Measurements from ENCODE around the gene NSUN5.
A peak's percentile ranks its signal among the peaks of the same experiment; 100 is the strongest.

Gene NSUN5

GRCh38 chr7:73308665-73309214, at the start of gene NSUN5:
Gene NSUN5 (minus strand): TSS chr7:73308826. CDS start chr7:73308790, 36 bp downstream.
- peak within 1 kb of the TSS; percentile 97 for H3K4me3 Mint-ChIP-seq
- H3K9me3 Mint-ChIP-seq (ENCODE audit: low read depth) = no peaks in the 10 kb centered on the region
- H3K27ac Mint-ChIP-seq = peak within 1 kb of the TSS; percentile 97
- peaks cover 26% of the 10 kb centered on the region for H3K4me1 Mint-ChIP-seq (ENCODE audit: low read depth)
- H3K27me3 Mint-ChIP-seq = no peaks in the 10 kb centered on the region
- peaks cover 11% of the 10 kb centered on the region for H3K36me3 Mint-ChIP-seq

GRCh38 chr7:73356159-73356558, 47.5 kb upstream of the NSUN5 start:
- peaks cover 6% of the 10 kb centered on the region for H3K4me1 Mint-ChIP-seq (ENCODE audit: low read depth)
- no peak overlapping the region for H3K4me3 Mint-ChIP-seq
- no peaks in the 10 kb centered on the region for H3K27me3 Mint-ChIP-seq
- H3K36me3 Mint-ChIP-seq = peaks cover 4% of the 10 kb centered on the region
- H3K9me3 Mint-ChIP-seq (ENCODE audit: low read depth) = peaks cover 4% of the 10 kb centered on the region
- H3K27ac Mint-ChIP-seq = no peak overlapping the region

DNA sequence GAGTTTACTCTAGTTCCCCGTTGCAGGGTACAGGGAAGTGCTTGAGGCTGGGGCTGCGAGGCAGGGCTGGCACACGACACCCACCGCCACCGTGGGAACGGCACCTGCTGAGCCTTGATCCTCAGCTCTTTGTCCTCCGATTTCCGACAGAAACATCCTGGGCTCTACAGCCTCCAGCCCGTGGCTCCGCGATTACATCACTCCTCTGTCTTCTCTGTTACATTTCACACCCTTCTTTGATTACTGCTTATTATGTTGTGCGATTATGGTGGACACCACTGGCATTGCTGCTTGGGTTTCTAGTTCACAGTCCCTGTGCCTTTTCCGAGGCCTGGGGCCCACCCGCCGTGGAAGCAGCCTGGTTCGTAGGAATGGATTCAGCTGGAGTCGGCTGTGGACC, 46.2 kb upstream of the NSUN5 start:
- Mint-ChIP-seq H3K4me1 (ENCODE audit: low read depth) (peaks cover 6% of the 10 kb centered on the region), H3K27ac (no peak overlapping the region), H3K4me3 (no peak overlapping the region), H3K27me3 (no peaks in the 10 kb centered on the region), H3K36me3 (peaks cover 4% of the 10 kb centered on the region), H3K9me3 (ENCODE audit: low read depth) (peaks cover 4% of the 10 kb centered on the region)

DNA sequence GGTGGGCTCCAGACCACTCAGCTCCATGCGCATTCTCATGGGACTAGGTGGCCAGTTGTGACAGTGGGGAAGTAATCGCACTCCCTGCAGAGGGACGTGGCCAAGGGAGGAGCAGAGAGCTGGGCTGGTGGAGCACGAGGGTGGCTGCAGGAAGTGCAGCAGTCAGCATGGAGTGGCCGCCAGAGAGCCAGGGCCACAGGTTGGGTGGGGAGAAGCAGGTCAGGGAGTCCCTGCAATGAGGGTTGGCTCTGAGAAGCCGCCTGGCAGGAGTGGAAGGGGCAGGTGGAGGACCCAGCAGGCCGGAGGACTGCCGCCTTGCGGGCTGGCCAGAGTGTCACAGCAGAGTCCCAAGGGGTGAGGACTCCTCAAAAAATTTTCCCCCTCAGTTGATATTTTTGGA, 45.6 kb upstream of the NSUN5 start:
- Mint-ChIP-seq H3K36me3 (peaks cover 4% of the 10 kb centered on the region), H3K27me3 (no peaks in the 10 kb centered on the region), H3K27ac (no peak overlapping the region), H3K4me1 (ENCODE audit: low read depth) (peaks cover 6% of the 10 kb centered on the region), H3K9me3 (ENCODE audit: low read depth) (peaks cover 4% of the 10 kb centered on the region), H3K4me3 (no peak overlapping the region)

DNA sequence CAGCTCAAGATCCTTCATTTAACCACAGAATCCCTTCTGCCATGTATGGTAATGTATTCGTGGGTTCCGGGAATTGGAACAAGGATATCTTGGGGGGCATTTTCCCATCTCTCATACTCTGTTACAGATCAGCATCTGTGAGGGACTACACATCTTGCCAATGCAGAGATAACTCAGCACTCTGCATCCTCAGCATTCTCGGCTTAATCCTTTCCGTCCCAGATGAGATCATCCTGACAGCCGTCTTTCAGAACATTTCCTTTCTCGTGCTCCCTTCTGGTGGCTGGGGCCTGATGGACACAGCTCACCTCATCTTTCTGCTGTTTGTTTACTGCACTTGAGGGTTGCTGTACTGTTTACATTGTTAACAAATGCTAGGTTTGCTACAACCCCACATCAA, 44.6 kb upstream of the NSUN5 start:
- peaks cover 3% of the 10 kb centered on the region for H3K4me1 Mint-ChIP-seq (ENCODE audit: low read depth)
- no peaks in the 10 kb centered on the region for H3K27me3 Mint-ChIP-seq
- H3K36me3 Mint-ChIP-seq = peaks cover 4% of the 10 kb centered on the region
- no peak overlapping the region for H3K4me3 Mint-ChIP-seq
- peaks cover 4% of the 10 kb centered on the region for H3K9me3 Mint-ChIP-seq (ENCODE audit: low read depth)
- H3K27ac Mint-ChIP-seq = no peak overlapping the region

DNA sequence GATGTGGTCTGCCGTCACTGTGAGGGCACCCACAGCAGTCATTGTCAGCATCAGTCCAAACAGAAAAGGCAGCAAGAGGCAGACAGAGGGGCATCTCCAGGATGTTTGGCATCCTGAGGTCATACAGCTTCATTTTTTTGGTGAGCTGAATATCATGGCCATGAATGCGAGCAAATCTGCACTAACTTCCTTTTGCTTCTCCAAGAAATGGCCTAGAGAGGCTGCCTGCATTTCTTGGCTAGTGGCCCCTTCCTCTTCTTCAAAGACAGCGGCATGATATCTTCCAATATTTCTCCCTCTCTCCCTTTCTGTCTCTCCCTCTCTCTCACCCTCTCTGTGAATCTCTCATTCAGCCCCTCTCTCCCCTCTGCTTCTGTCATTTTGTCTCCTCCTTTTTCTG, 44.2 kb upstream of the NSUN5 start:
- H3K27ac Mint-ChIP-seq = no peak overlapping the region
- H3K9me3 Mint-ChIP-seq (ENCODE audit: low read depth) = peaks cover 4% of the 10 kb centered on the region
- H3K4me1 Mint-ChIP-seq (ENCODE audit: low read depth) = no peaks in the 10 kb centered on the region
- no peaks in the 10 kb centered on the region for H3K27me3 Mint-ChIP-seq
- H3K36me3 Mint-ChIP-seq = peaks cover 4% of the 10 kb centered on the region
- no peak overlapping the region for H3K4me3 Mint-ChIP-seq

DNA sequence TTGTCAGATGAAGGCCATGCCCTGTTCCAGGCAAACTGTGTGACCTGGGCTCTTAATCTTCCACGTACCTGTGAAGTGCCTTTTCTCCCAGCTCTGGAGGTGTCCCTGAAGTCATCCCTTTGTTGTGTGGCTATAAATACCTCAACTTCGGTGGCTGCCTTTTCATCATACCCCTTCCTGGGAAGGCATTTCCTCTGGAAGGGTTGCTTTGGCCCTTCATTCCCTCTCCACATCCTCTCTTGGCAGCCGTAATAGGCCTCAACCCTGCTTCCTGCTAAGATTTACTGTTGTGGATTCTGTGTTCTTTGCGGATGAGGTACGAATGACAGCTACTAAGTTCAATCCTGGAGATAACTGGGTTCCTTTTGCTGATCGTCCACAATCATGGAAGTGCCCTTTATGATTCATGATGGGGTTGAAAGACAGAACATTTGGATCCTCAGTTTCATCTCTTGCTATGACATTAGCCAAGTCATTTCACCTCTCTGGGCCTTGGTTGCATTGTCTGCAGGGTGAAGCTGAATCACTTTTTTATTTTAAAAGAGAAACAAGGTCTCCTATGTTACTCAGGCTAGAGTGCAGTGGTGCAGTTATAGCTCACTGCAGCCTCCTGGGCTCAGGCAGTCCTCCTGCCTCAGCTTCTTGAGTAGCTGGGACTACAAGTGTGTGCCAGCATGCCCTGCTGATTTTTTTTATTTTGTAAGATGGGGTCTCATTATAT, 43.0 kb upstream of the NSUN5 start:
- H3K36me3 Mint-ChIP-seq = peaks cover 4% of the 10 kb centered on the region
- peaks cover 4% of the 10 kb centered on the region for H3K9me3 Mint-ChIP-seq (ENCODE audit: low read depth)
- no peak overlapping the region for H3K4me3 Mint-ChIP-seq
- no peak overlapping the region for H3K27ac Mint-ChIP-seq
- no peaks in the 10 kb centered on the region for H3K4me1 Mint-ChIP-seq (ENCODE audit: low read depth)
- H3K27me3 Mint-ChIP-seq = no peaks in the 10 kb centered on the region

- Mint-ChIP-seq H3K27ac (no peak overlapping the region), H3K4me1 (ENCODE audit: low read depth) (no peaks in the 10 kb centered on the region), H3K9me3 (ENCODE audit: low read depth) (peaks cover 4% of the 10 kb centered on the region), H3K36me3 (peaks cover 4% of the 10 kb centered on the region), H3K4me3 (no peak overlapping the region), H3K27me3 (no peaks in the 10 kb centered on the region)
Measured at GRCh38 chr7:73350306-73351068, 41.9 kb upstream of the NSUN5 start.

- peaks cover 4% of the 10 kb centered on the region for H3K9me3 Mint-ChIP-seq (ENCODE audit: low read depth)
- H3K4me1 Mint-ChIP-seq (ENCODE audit: low read depth) = no peaks in the 10 kb centered on the region
- no peak overlapping the region for H3K27ac Mint-ChIP-seq
- peaks cover 4% of the 10 kb centered on the region for H3K36me3 Mint-ChIP-seq
- no peak overlapping the region for H3K4me3 Mint-ChIP-seq
- H3K27me3 Mint-ChIP-seq = no peaks in the 10 kb centered on the region
Measured at GRCh38 chr7:73349763-73350162, 41.1 kb upstream of the NSUN5 start.

GRCh38 chr7:73345951-73346350, 37.3 kb upstream of the NSUN5 start:
- Mint-ChIP-seq H3K27ac (no peak overlapping the region), H3K27me3 (no peaks in the 10 kb centered on the region), H3K9me3 (ENCODE audit: low read depth) (no peaks in the 10 kb centered on the region), H3K36me3 (no peaks in the 10 kb centered on the region), H3K4me3 (no peak overlapping the region), H3K4me1 (ENCODE audit: low read depth) (no peaks in the 10 kb centered on the region)

GRCh38 chr7:73345538-73345937, 36.9 kb upstream of the NSUN5 start:
- Mint-ChIP-seq H3K27me3 (no peaks in the 10 kb centered on the region), H3K4me3 (no peak overlapping the region), H3K4me1 (ENCODE audit: low read depth) (no peaks in the 10 kb centered on the region), H3K36me3 (no peaks in the 10 kb centered on the region), H3K9me3 (ENCODE audit: low read depth) (no peaks in the 10 kb centered on the region), H3K27ac (no peak overlapping the region)

DNA sequence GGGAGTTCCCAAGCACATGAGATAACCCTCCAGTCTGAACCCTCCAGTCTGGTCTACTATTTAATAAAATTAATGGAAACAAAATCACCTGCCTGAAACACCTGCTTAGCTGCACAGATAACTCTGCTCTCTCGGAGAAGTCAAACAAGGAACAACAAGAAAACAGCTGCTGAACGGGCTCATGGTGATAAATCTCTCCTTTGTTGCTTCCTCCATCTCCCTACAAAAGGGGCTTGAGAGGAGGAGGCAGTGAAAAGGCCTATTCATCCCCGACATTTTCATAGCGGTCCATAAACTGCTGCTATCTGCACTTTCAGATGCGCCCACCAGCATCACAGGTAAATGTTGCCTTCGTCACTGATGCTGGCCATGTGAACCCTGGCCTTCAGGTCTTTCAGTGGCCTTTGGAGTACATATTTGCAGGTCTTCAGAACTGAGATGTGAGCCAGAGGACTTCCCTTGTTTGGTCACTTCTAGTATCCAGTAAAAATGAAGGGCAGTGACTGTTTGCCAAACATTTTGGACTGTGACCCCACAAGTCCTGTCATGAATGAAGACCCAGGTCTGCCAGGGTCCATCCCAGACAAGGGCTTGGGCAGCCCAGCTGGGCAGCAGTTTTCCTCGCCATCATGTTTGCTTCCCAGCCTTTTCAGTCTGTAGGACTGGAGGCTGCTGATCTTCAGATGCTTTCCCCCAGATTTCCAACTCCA, 35.2 kb upstream of the NSUN5 start:
- no peak overlapping the region for H3K27ac Mint-ChIP-seq
- H3K4me3 Mint-ChIP-seq = no peak overlapping the region
- H3K27me3 Mint-ChIP-seq = no peaks in the 10 kb centered on the region
- no peaks in the 10 kb centered on the region for H3K36me3 Mint-ChIP-seq
- no peaks in the 10 kb centered on the region for H3K9me3 Mint-ChIP-seq (ENCODE audit: low read depth)
- no peaks in the 10 kb centered on the region for H3K4me1 Mint-ChIP-seq (ENCODE audit: low read depth)

- no peak overlapping the region for H3K4me3 Mint-ChIP-seq
- no peaks in the 10 kb centered on the region for H3K4me1 Mint-ChIP-seq (ENCODE audit: low read depth)
- no peak overlapping the region for H3K27ac Mint-ChIP-seq
- no peaks in the 10 kb centered on the region for H3K9me3 Mint-ChIP-seq (ENCODE audit: low read depth)
- no peaks in the 10 kb centered on the region for H3K27me3 Mint-ChIP-seq
- no peaks in the 10 kb centered on the region for H3K36me3 Mint-ChIP-seq
Measured at GRCh38 chr7:73342645-73343044, 34.0 kb upstream of the NSUN5 start.

- no peaks in the 10 kb centered on the region for H3K27me3 Mint-ChIP-seq
- H3K36me3 Mint-ChIP-seq = no peaks in the 10 kb centered on the region
- H3K4me1 Mint-ChIP-seq (ENCODE audit: low read depth) = no peaks in the 10 kb centered on the region
- H3K27ac Mint-ChIP-seq = no peak overlapping the region
- H3K9me3 Mint-ChIP-seq (ENCODE audit: low read depth) = no peaks in the 10 kb centered on the region
- no peak overlapping the region for H3K4me3 Mint-ChIP-seq
Measured at GRCh38 chr7:73341877-73342276, 33.3 kb upstream of the NSUN5 start.

DNA sequence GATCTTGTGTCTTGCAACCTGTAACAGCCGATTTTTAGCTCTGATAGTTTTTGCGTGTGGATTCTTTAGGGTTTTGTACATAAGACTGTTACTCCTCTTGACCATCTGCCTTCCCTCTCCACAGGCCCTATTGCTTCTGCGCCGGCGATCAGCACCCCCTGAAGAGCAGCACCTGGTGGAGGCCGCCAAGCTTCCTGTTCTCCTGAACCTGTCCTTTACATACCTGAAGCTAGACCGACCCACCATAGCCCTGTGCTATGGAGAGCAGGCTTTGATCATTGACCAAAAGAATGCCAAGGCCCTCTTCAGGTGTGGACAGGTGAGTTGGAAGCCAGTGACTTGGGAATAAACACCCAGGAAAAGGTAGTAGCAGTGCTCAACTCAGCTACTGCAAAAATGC, 31.9 kb upstream of the NSUN5 start:
- Mint-ChIP-seq H3K27me3 (no peaks in the 10 kb centered on the region), H3K36me3 (no peaks in the 10 kb centered on the region), H3K27ac (no peak overlapping the region), H3K4me3 (no peak overlapping the region), H3K4me1 (ENCODE audit: low read depth) (no peaks in the 10 kb centered on the region), H3K9me3 (ENCODE audit: low read depth) (no peaks in the 10 kb centered on the region)
